Neural crest cell (in vitro differentiated cells): ENCODE data around the gene AKAP6. TPM values are rescaled to one million over a fixed set of nuclear protein-coding genes. Genes with fewer than 3 reads are reported as not detected.

Source experiments
- DNase-seq: peaks from one replicate; pipeline ENCODE4 v3.0.0; 2021; ENCODE audit warnings: low read depth, mixed read lengths, low spot score
- H3K27ac Mint-ChIP-seq: one replicate; pipeline ENCODE4 v1.8.0; 2021; ENCODE audit warnings: mild to moderate bottlenecking, mixed read lengths; ENCODE audit not compliant: unreplicated experiment
- H3K27me3 Mint-ChIP-seq: 2 replicates; pipeline ENCODE4 v1.8.0; 2021; ENCODE audit warnings: low read depth, mild to moderate bottlenecking, mixed read lengths
- H3K36me3 Mint-ChIP-seq: 2 replicates; pipeline ENCODE4 v1.8.0; 2021; ENCODE audit warnings: low read depth, mild to moderate bottlenecking, mixed read lengths
- H3K4me1 Mint-ChIP-seq: 2 replicates; pipeline ENCODE4 v1.8.0; 2021; ENCODE audit warnings: mixed read lengths
- H3K4me3 Mint-ChIP-seq: one replicate; pipeline ENCODE4 v1.8.0; 2021; ENCODE audit warnings: mild to moderate bottlenecking, mixed read lengths
- H3K9me3 Mint-ChIP-seq: 2 replicates; pipeline ENCODE4 v1.8.0; 2021; ENCODE audit warnings: mixed read lengths
- CTCF ChIP-seq: fragments of 200-600 bp; sonication (generic); conservative IDR thresholded peaks from 2 replicates; pipeline ENCODE4 v1.5.0; 2021; ENCODE audit warnings: antibody characterized with exemption, mild to moderate bottlenecking
- total RNA-seq: library from RNA; stranded (reverse); gene quantifications from 2 replicates; pipeline ENCODE4 v1.2.1, GENCODE V29; 2021

AKAP6 gene
- total RNA-seq, 1 donor from 2014 or later, result 9.4 TPM

- Mint-ChIP-seq H3K4me1 (peaks cover 42% of the 10 kb centered on the region), H3K27me3 (no peaks in the 10 kb centered on the region), H3K9me3 (no peaks in the 10 kb centered on the region), H3K36me3 (no peaks in the 10 kb centered on the region), H3K4me3 (no peak overlapping the region), H3K27ac (no peak overlapping the region)
- DNase-seq, result no peak
- TF ChIP-seq CTCF, result no peak
Observed at GRCh38 chr14:32707742-32708500, 378.8 kb downstream of the AKAP6 start.

DNA sequence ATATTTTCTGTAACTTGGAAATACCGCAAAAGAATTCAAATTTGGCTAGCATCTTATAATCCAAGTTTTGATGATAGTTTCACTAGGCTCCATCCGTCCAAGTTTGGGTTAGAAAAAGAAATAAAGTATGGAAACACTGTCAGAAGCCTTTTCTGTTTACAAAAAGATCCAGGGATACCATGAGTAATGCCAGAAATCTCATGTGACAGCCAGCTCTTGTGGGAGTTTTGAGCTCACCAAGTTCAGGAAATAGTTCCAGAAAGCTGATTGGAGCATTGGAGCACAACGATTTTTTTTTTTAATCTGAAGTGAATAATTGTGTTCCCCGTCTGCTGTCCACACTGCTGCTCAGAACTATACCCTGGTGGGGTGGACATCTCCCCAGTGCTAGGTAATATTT is 379.9 kb downstream of the AKAP6 start:
- no peak for DNase-seq
- TF ChIP-seq CTCF, result no peak
- Mint-ChIP-seq H3K36me3 (no peaks in the 10 kb centered on the region), H3K27me3 (no peaks in the 10 kb centered on the region), H3K27ac (no peak overlapping the region), H3K4me3 (no peak overlapping the region), H3K4me1 (peaks cover 36% of the 10 kb centered on the region), H3K9me3 (no peaks in the 10 kb centered on the region)

DNA sequence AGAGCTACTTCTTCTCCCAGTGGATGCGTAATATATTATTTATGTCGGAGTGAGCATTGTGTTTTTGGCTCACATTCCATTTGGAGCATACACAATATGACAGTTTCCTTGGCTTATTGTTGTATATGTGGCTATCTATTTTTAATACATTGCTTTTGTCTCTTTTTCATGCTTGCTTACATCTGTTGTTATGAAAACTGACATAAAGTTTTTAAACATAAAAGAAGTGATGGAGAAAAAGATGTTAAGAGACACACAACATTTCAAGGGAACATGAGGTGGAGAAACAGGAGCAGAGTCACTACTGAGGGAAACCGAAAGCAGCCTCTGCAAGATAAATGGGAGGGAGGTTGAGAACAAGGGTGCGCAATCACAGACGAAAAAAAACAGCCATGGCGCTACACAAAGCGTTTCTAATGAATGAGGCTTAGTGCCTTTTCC is 381.2 kb downstream of the AKAP6 start:
- no peak for DNase-seq
- TF ChIP-seq CTCF, result no peak
- Mint-ChIP-seq H3K4me3 (no peak overlapping the region), H3K4me1 (peaks cover 36% of the 10 kb centered on the region), H3K27ac (no peak overlapping the region), H3K27me3 (no peaks in the 10 kb centered on the region), H3K36me3 (no peaks in the 10 kb centered on the region), H3K9me3 (no peaks in the 10 kb centered on the region)

GRCh38 chr14:32710731-32711680 is 381.9 kb downstream of the AKAP6 start:
- no peaks in the 10 kb centered on the region for H3K9me3 Mint-ChIP-seq
- no peaks in the 10 kb centered on the region for H3K36me3 Mint-ChIP-seq
- H3K27ac Mint-ChIP-seq, result no peak overlapping the region
- H3K4me1 Mint-ChIP-seq, result peaks cover 36% of the 10 kb centered on the region
- TF ChIP-seq CTCF, result peak; percentile 80
- DNase-seq, result peak; percentile 49
- H3K4me3 Mint-ChIP-seq, result peak overlapping the region; percentile 11
- H3K27me3 Mint-ChIP-seq, result no peaks in the 10 kb centered on the region

DNA sequence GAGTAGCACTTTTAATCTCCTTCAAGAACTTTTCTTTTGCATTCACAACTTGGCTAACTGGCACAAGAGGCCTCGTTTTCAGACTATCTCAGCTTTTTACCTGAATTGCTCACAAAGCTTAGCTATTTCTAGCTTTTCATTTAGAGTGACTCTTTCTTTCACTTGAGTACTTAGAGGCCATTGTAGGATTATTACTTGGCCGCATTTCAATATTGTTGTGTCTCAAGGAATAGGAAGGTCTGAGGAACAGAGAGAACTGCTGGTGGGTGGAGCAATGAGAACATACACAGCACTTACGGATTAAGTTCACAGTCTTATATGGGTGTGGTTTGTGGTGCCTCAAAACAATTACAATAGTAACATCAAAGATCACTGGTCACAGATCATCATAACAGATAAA is 384.8 kb downstream of the AKAP6 start:
- H3K36me3 Mint-ChIP-seq, result no peaks in the 10 kb centered on the region
- H3K27me3 Mint-ChIP-seq, result no peaks in the 10 kb centered on the region
- H3K27ac Mint-ChIP-seq, result no peak overlapping the region
- TF ChIP-seq CTCF, result no peak
- H3K9me3 Mint-ChIP-seq, result no peaks in the 10 kb centered on the region
- no peak for DNase-seq
- peaks cover 37% of the 10 kb centered on the region for H3K4me1 Mint-ChIP-seq
- H3K4me3 Mint-ChIP-seq, result no peak overlapping the region
